ENCODE data around the gene STRN4. TPM values are rescaled to one million over a fixed set of nuclear protein-coding genes. Genes with fewer than 3 reads are reported as not detected.

STRN4 gene
- total RNA-seq, 1 experiment from 2014 or later = 107 TPM

DNA sequence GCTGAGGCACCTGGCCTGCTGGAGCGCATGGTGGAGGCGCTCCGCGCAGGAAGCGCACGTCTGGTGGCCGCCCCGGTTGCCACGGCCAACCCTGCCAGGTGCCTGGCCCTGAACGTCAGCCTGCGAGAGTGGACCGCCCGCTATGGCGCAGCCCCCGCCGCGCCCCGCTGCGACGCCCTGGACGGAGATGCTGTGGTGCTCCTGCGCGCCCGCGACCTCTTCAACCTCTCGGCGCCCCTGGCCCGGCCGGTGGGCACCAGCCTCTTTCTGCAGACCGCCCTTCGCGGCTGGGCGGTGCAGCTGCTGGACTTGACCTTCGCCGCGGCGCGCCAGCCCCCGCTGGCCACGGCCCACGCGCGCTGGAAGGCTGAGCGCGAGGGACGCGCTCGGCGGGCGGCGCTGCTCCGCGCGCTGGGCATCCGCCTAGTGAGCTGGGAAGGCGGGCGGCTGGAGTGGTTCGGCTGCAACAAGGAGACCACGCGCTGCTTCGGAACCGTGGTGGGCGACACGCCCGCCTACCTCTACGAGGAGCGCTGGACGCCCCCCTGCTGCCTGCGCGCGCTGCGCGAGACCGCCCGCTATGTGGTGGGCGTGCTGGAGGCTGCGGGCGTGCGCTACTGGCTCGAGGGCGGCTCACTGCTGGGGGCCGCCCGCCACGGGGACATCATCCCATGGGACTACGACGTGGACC, 9.7 kb upstream of the STRN4 start:
- H3K4me3 ChIP-seq (replicated peaks in 1 of 2; ENCODE audit: low read depth in 1 of 2, low read length in 2 of 2) = no peak overlapping the region
- no peaks in the 10 kb centered on the region for H3K79me2 ChIP-seq (ENCODE audit: insufficient read depth, low read length)
- TF ChIP-seq SIN3A (IDR thresholded peaks at IDR 0.05; ENCODE audit: low read depth) (no peak), CEBPB (IDR thresholded peaks at IDR 0.05; ENCODE audit: low read depth) (no peak), YY1 (IDR thresholded peaks at IDR 0.05; ENCODE audit: extremely low read depth, insufficient replicate concordance, low read depth, low read length) (no peak), CBX3 (IDR thresholded peaks at IDR 0.05; ENCODE audit: low read depth) (no peak), ATF3 (IDR thresholded peaks at IDR 0.05) (no peak), ZNF274 (IDR thresholded peaks at IDR 0.05; ENCODE audit: low read depth, low read length) (no peak)
- TF ChIP-seq, protein P1, sequence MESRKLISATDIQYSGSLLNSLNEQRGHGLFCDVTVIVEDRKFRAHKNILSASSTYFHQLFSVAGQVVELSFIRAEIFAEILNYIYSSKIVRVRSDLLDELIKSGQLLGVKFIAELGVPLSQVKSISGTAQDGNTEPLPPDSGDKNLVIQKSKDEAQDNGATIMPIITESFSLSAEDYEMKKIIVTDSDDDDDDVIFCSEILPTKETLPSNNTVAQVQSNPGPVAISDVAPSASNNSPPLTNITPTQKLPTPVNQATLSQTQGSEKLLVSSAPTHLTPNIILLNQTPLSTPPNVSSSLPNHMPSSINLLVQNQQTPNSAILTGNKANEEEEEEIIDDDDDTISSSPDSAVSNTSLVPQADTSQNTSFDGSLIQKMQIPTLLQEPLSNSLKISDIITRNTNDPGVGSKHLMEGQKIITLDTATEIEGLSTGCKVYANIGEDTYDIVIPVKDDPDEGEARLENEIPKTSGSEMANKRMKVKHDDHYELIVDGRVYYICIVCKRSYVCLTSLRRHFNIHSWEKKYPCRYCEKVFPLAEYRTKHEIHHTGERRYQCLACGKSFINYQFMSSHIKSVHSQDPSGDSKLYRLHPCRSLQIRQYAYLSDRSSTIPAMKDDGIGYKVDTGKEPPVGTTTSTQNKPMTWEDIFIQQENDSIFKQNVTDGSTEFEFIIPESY (IDR thresholded peaks at IDR 0.05; ENCODE audit: extremely low read depth, insufficient replicate concordance, low read length) = no peak
- DNase-seq (ENCODE audit: low read depth, low spot score) (no peak), ATAC-seq (no peak)
- no TSS peak for BruUV-seq (replicated peaks)
- ChIA-PET POLR2A (no interaction called here), CTCF (interaction anchor here (1.0 kb wide), 1 partner anchor 85 kb away, joined by 3 read pairs; no protein-coding TSS in a partner anchor), RAD21 (ENCODE audit: low non-redundant PET in 1 of 2, low total read pairs in 2 of 2, uncharacterized antibody in 2 of 2, unreplicated experiment in 2 of 2) (interaction anchor here in 1 of 2 experiments (0.7 kb wide), 1 partner anchor 24 kb away, joined by 6 read pairs; no protein-coding TSS in a partner anchor)
- intact Hi-C loops (cut with micrococcal nuclease) = no loop called here
- no peak overlapping the region for H3K4me2 ChIP-seq (ENCODE audit: low read length)
- no peak overlapping the region for H3K27ac ChIP-seq (ENCODE audit: low read depth, low read length)
- H4K20me1 ChIP-seq (ENCODE audit: insufficient read depth) = no peaks in the 10 kb centered on the region
- H3K27me3 ChIP-seq (ENCODE audit: insufficient read depth, low read length) = no peaks in the 10 kb centered on the region
- H2AFZ ChIP-seq (ENCODE audit: low read depth, low read length, poor library complexity, severe bottlenecking) = no peak overlapping the region
- peaks cover 6 to 16% of the 10 kb centered on the region in 2 experiments for H3K4me1 ChIP-seq (ENCODE audit: control insufficient read depth in 1 of 2, insufficient read depth in 2 of 2, low read length in 2 of 2)
- H3K9me2 ChIP-seq (ENCODE audit: insufficient read depth) = no peaks in the 10 kb centered on the region
- peaks cover 0 to 2% of the 10 kb centered on the region in 2 experiments; a peak in 1 of 4 replicates for H3K36me3 ChIP-seq (ENCODE audit: control insufficient read depth in 1 of 2, insufficient read depth in 2 of 2, low read length in 2 of 2)
- H3K9me3 ChIP-seq (ENCODE audit: control insufficient read depth in 1 of 2, insufficient read depth in 1 of 2, low read depth in 1 of 2, low read length in 2 of 2) = no peaks in the 10 kb centered on the region
- H3K9ac ChIP-seq (ENCODE audit: low read length) = no peak overlapping the region
